ENCODE results near the gene DNAJB9. TPM values are rescaled to one million over a fixed set of nuclear protein-coding genes. Genes with fewer than 3 reads are reported as not detected.

The DNAJB9 gene
- total and polyA plus RNA-seq, 2 of the 13 experiments (the other 11 are each of a cell fraction or from before 2014, with no cell fraction given): 8.6 to 16.4 TPM

GRCh38 chr7:108569381-108570145, at the start of gene DNAJB9, which contains the start of gene THAP5 (continued):
- peak; percentile 90 for TF ChIP-seq TFDP1 (CRISPR knock-in tag; IDR thresholded peaks at IDR 0.05; ENCODE audit: borderline replicate concordance)
- peak; percentile 83 for TF ChIP-seq MEIS1 (CRISPR knock-in tag; IDR thresholded peaks at IDR 0.05; ENCODE audit: borderline replicate concordance)
- peak; percentile 14; the same call in 1 of the 2 replicates for TF ChIP-seq ISL2 (CRISPR knock-in tag; IDR thresholded peaks at IDR 0.05)
- TF ChIP-seq ZNF34 (CRISPR knock-in tag; IDR thresholded peaks at IDR 0.05; ENCODE audit: borderline replicate concordance): peak; percentile 82; the same call in 1 of the 2 replicates
- peak; percentile 67; the same call in 1 of the 2 replicates for TF ChIP-seq MZF1 (CRISPR knock-in tag; IDR thresholded peaks at IDR 0.05; ENCODE audit: borderline replicate concordance)
- TF ChIP-seq ZNF547 (CRISPR knock-in tag; IDR thresholded peaks at IDR 0.05): peak; percentile 87
- no peak for TF ChIP-seq MAFF (IDR thresholded peaks at IDR 0.05; ENCODE audit: low read depth, low read length)
- 0 out of 2 replicates have a peak, but pooled peaks have one; percentile 33 for TF ChIP-seq TSC22D2 (CRISPR knock-in tag; IDR thresholded peaks at IDR 0.05; ENCODE audit: borderline replicate concordance)
- TF ChIP-seq SIX1 (CRISPR knock-in tag; IDR thresholded peaks at IDR 0.05; ENCODE audit: borderline replicate concordance): no peak
- TF ChIP-seq FOXK2 (IDR thresholded peaks at IDR 0.05): peak; percentile 100
- TF ChIP-seq ETV6 (CRISPR knock-in tag; conservative IDR thresholded peaks at IDR 0.05): peak; percentile 15; the same call in 1 of the 2 replicates
- TF ChIP-seq RBAK (CRISPR knock-in tag; IDR thresholded peaks at IDR 0.05): no peak
- TF ChIP-seq, protein P1, sequence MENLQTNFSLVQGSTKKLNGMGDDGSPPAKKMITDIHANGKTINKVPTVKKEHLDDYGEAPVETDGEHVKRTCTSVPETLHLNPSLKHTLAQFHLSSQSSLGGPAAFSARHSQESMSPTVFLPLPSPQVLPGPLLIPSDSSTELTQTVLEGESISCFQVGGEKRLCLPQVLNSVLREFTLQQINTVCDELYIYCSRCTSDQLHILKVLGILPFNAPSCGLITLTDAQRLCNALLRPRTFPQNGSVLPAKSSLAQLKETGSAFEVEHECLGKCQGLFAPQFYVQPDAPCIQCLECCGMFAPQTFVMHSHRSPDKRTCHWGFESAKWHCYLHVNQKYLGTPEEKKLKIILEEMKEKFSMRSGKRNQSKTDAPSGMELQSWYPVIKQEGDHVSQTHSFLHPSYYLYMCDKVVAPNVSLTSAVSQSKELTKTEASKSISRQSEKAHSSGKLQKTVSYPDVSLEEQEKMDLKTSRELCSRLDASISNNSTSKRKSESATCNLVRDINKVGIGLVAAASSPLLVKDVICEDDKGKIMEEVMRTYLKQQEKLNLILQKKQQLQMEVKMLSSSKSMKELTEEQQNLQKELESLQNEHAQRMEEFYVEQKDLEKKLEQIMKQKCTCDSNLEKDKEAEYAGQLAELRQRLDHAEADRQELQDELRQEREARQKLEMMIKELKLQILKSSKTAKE (CRISPR knock-in tag; IDR thresholded peaks at IDR 0.05; ENCODE audit: borderline replicate concordance): peak; percentile 28; the same call in 1 of the 2 replicates
- TF ChIP-seq ZNF282 (IDR thresholded peaks at IDR 0.05; ENCODE audit: partially characterized antibody): no peak
- no peak for TF ChIP-seq FUBP1 (CRISPR knock-in tag; IDR thresholded peaks at IDR 0.05; ENCODE audit: borderline replicate concordance)
- peak; percentile 90 for TF ChIP-seq KLF11 (CRISPR knock-in tag; IDR thresholded peaks at IDR 0.05)
- TF ChIP-seq CBX2 (IDR thresholded peaks at IDR 0.05; ENCODE audit: low read depth, low read length): no peak
- no peak for TF ChIP-seq CBX2 (CRISPR knock-in tag; IDR thresholded peaks at IDR 0.05; ENCODE audit: low read depth)
- peak; percentile 98 for TF ChIP-seq HDAC1 (CRISPR knock-in tag; IDR thresholded peaks at IDR 0.05)
- peak; percentile 87 for TF ChIP-seq HNF1B (CRISPR knock-in tag; IDR thresholded peaks at IDR 0.05)
- TF ChIP-seq RFXANK (CRISPR knock-in tag; IDR thresholded peaks at IDR 0.05): 0 out of 2 replicates have a peak, but pooled peaks have one; percentile 43
- peak; percentile 72 for TF ChIP-seq SRF (IDR thresholded peaks at IDR 0.05; ENCODE audit: low read depth, low read length)
- peak; percentile 62; the same call in 1 of the 2 replicates for TF ChIP-seq LCORL (IDR thresholded peaks at IDR 0.05)
- TF ChIP-seq LCORL (CRISPR knock-in tag; IDR thresholded peaks at IDR 0.05): peak; percentile 18; the same call in 1 of the 2 replicates
- TF ChIP-seq ZKSCAN1 (IDR thresholded peaks at IDR 0.05; ENCODE audit: low read length): no peak
